Activated T-cell treated with anti-CD3 and anti-CD28 coated beads, Interleukin-2, amount 50 U/mL, for 24 hours (primary cell): ENCODE measurements around the gene SASH1.
"Not testable (repeated sequence)": the region's sequence is repeated elsewhere in the genome, so short reads cannot be mapped to it uniquely, and the experiment has no call there.

Source experiments
- DNase-seq: peaks from one replicate; pipeline ENCODE4 v3.0.0-alpha.2; 2020
- H3K27ac Mint-ChIP-seq: 2 replicates; pipeline ENCODE4 v1.8.0; 2020; ENCODE audit warnings: mild to moderate bottlenecking, mixed read lengths
- H3K27me3 Mint-ChIP-seq: 2 replicates; pipeline ENCODE4 v1.8.0; 2020; ENCODE audit warnings: mixed read lengths
- H3K36me3 Mint-ChIP-seq: 2 replicates; pipeline ENCODE4 v1.8.0; 2020; ENCODE audit warnings: low read depth, mixed read lengths
- H3K4me1 Mint-ChIP-seq: 2 replicates; pipeline ENCODE4 v1.8.0; 2020; ENCODE audit warnings: low read depth, mixed read lengths
- H3K4me3 Mint-ChIP-seq: 2 replicates; pipeline ENCODE4 v1.8.0; 2020; ENCODE audit warnings: mild to moderate bottlenecking, moderate library complexity, mixed read lengths
- H3K9me3 Mint-ChIP-seq: 2 replicates; pipeline ENCODE4 v1.8.0; 2020; ENCODE audit warnings: mixed read lengths

Gene SASH1

DNA sequence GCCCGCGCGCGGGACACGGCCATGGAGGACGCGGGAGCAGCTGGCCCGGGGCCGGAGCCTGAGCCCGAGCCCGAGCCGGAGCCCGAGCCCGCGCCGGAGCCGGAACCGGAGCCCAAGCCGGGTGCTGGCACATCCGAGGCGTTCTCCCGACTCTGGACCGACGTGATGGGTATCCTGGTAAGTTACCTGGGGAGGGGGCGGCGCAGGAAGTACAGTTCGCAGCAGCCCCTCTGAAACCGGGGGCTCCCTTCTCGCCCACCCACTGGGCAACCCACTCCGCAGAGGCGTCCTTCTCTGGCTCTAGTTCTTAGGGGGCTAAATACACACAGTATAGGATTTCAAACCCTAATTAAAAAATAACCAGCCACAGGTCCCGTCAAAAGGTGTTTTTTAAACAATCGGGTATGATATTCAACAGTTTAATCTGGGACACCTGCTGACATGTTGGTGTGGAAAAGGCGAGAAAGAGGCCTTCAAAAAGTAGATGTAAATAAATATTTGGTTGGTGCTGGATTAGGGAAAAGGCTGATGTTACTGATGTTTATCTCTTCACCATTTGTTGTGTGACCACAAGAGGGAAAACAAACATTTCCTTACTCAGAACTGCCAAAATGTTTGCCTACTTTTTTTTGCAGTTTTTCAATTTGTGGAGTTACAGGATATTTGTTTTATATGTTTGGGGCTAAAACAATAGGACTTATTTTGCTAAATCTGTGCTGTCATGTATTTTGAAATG is 577 bp downstream of the SASH1 start:
- no peak overlapping the region for H3K27ac Mint-ChIP-seq
- no peaks in the 10 kb centered on the region for H3K9me3 Mint-ChIP-seq
- no peak for DNase-seq
- H3K4me1 Mint-ChIP-seq, result peaks cover 11% of the 10 kb centered on the region
- peak overlapping the region; percentile 47 for H3K4me3 Mint-ChIP-seq
- H3K27me3 Mint-ChIP-seq, result peaks cover 69% of the 10 kb centered on the region
- H3K36me3 Mint-ChIP-seq, result no peaks in the 10 kb centered on the region

DNA sequence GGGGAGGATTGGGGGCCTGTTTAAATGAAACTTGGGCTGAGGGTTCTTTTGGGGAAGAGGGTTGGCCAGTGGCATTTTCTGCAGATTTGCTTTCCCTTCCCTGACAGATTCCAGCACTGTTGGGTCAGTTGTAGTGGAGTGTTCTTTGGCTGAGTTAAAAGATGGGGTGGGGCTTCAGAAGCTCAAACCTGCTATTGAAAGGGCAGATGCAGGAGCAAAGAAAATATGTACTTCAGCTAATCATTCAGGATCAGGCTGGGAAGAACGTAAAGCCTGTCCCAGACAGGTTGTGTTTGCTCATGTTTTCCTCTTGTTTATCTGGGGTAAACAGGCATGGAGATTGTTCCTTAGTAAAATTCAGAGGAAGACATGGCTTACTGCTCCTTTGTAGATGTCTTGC is 2.5 kb downstream of the SASH1 start:
- H3K9me3 Mint-ChIP-seq, result no peaks in the 10 kb centered on the region
- H3K4me3 Mint-ChIP-seq, result no peak overlapping the region
- peaks cover 68% of the 10 kb centered on the region for H3K27me3 Mint-ChIP-seq
- no peak for DNase-seq
- no peak overlapping the region for H3K27ac Mint-ChIP-seq
- no peaks in the 10 kb centered on the region for H3K36me3 Mint-ChIP-seq
- H3K4me1 Mint-ChIP-seq, result peaks cover 11% of the 10 kb centered on the region

- no peak for DNase-seq
- Mint-ChIP-seq H3K27ac (no peak overlapping the region), H3K36me3 (no peaks in the 10 kb centered on the region), H3K9me3 (no peaks in the 10 kb centered on the region), H3K27me3 (peaks cover 67% of the 10 kb centered on the region), H3K4me3 (no peak overlapping the region), H3K4me1 (peaks cover 11% of the 10 kb centered on the region)
Observed at GRCh38 chr6:148345578-148345977, 2.9 kb downstream of the SASH1 start.

GRCh38 chr6:148346681-148347440 is 4.2 kb downstream of the SASH1 start:
- H3K27ac Mint-ChIP-seq, result no peak overlapping the region
- H3K4me1 Mint-ChIP-seq, result peaks cover 11% of the 10 kb centered on the region
- no peaks in the 10 kb centered on the region for H3K36me3 Mint-ChIP-seq
- H3K27me3 Mint-ChIP-seq, result peaks cover 58% of the 10 kb centered on the region
- no peaks in the 10 kb centered on the region for H3K9me3 Mint-ChIP-seq
- no peak for DNase-seq
- H3K4me3 Mint-ChIP-seq, result no peak overlapping the region

- no peaks in the 10 kb centered on the region for H3K9me3 Mint-ChIP-seq
Observed at GRCh38 chr6:148347441-148348054, 4.9 kb downstream of the SASH1 start.

GRCh38 chr6:148348335-148348734 is 5.7 kb downstream of the SASH1 start:
- Mint-ChIP-seq H3K27me3 (peaks cover 47% of the 10 kb centered on the region), H3K4me3 (no peak overlapping the region), H3K9me3 (no peaks in the 10 kb centered on the region), H3K27ac (no peak overlapping the region), H3K36me3 (no peaks in the 10 kb centered on the region), H3K4me1 (no peaks in the 10 kb centered on the region)
- DNase-seq, result no peak

More at GRCh38 chr6:148347441-148348054, 4.9 kb downstream of the SASH1 start:
- Mint-ChIP-seq H3K27me3 (peaks cover 51% of the 10 kb centered on the region), H3K27ac (no peak overlapping the region), H3K4me3 (no peak overlapping the region), H3K4me1 (peaks cover 4% of the 10 kb centered on the region), H3K36me3 (no peaks in the 10 kb centered on the region)
- no peak for DNase-seq

- Mint-ChIP-seq H3K4me1 (no peaks in the 10 kb centered on the region), H3K27ac (no peak overlapping the region), H3K4me3 (no peak overlapping the region), H3K27me3 (peaks cover 42% of the 10 kb centered on the region), H3K36me3 (no peaks in the 10 kb centered on the region), H3K9me3 (no peaks in the 10 kb centered on the region)
- no peak for DNase-seq
Observed at GRCh38 chr6:148348778-148349177, 6.1 kb downstream of the SASH1 start.

DNA sequence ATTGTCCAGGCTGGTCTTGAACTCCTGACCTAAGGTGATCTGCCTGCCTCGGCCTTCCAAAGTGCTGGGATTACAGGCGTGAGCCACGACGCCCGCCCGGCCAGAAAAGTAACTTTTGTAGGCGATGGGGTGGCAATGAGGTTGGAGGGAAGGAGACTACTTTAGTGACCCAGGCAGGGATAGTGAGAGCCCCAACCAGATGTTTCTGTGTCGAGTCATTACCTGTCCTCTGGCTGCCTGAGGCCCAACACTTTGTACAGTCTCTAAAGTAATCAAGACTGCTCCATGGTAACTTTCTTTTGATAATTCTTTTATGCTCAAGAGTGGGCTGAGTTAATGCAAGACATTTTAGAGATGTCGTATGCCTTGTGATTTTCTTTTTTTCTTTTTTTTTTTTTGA is 6.8 kb downstream of the SASH1 start:
- H3K9me3 Mint-ChIP-seq, result no peaks in the 10 kb centered on the region
- H3K4me1 Mint-ChIP-seq, result no peaks in the 10 kb centered on the region
- H3K4me3 Mint-ChIP-seq, result no peak overlapping the region
- DNase-seq, result no peak
- H3K36me3 Mint-ChIP-seq, result no peaks in the 10 kb centered on the region
- peaks cover 37% of the 10 kb centered on the region for H3K27me3 Mint-ChIP-seq
- H3K27ac Mint-ChIP-seq, result no peak overlapping the region

DNA sequence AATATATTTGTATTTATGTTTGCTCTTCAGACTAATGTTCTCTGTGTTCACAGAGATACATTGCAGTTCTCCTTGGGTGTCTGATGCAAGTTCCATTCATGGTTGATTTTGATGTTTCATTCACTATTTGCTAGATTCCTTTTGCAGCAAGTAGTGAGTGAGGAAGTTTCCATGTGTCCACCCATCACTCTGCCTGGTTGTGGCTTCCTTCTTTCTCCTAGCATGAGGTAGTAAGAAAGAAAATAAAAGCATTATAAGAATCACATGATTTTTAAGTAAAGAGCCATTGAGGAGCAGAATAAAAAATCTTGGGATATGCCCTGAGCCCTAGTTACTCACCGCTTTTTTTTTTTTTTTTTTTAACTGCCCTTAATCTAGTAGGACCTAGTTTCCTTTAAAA is 8.7 kb downstream of the SASH1 start:
- no peaks in the 10 kb centered on the region for H3K36me3 Mint-ChIP-seq
- no peak overlapping the region for H3K27ac Mint-ChIP-seq
- H3K27me3 Mint-ChIP-seq, result peaks cover 22% of the 10 kb centered on the region
- no peaks in the 10 kb centered on the region for H3K4me1 Mint-ChIP-seq
- DNase-seq, result no peak
- no peak overlapping the region for H3K4me3 Mint-ChIP-seq
- H3K9me3 Mint-ChIP-seq, result no peaks in the 10 kb centered on the region

DNA sequence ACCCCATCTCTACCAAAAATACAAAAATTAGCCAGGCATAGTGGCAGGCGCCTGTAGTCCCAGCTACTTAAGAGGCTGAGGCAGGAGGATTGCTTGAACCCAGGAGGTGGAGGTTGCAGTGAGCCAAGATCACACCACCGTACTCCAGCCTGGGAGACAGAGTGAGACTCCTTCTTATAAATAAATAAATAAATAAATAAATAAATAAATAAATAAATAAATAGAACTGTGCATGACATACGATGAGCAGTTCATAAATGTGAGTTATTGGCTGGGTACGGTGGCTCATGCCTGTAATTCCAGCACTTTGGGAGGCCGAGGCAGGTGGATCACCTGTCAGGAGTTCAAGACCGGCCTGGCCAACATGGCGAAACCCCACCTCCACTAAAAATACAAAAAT is 9.8 kb downstream of the SASH1 start:
- not testable (repeated sequence) for H3K27ac Mint-ChIP-seq, H3K36me3 Mint-ChIP-seq, DNase-seq, H3K4me3 Mint-ChIP-seq, H3K4me1 Mint-ChIP-seq, H3K9me3 Mint-ChIP-seq
- H3K27me3 Mint-ChIP-seq, result peaks cover 17% of the 10 kb centered on the region

- Mint-ChIP-seq H3K36me3 (no peaks in the 10 kb centered on the region), H3K27ac (no peak overlapping the region), H3K4me1 (no peaks in the 10 kb centered on the region), H3K27me3 (peaks cover 23% of the 10 kb centered on the region), H3K9me3 (no peaks in the 10 kb centered on the region), H3K4me3 (no peak overlapping the region)
- no peak for DNase-seq
Observed at GRCh38 chr6:148358196-148358785, 15.7 kb downstream of the SASH1 start.

- no peak for DNase-seq
Observed at GRCh38 chr6:148359228-148359627, 16.6 kb downstream of the SASH1 start.

DNA sequence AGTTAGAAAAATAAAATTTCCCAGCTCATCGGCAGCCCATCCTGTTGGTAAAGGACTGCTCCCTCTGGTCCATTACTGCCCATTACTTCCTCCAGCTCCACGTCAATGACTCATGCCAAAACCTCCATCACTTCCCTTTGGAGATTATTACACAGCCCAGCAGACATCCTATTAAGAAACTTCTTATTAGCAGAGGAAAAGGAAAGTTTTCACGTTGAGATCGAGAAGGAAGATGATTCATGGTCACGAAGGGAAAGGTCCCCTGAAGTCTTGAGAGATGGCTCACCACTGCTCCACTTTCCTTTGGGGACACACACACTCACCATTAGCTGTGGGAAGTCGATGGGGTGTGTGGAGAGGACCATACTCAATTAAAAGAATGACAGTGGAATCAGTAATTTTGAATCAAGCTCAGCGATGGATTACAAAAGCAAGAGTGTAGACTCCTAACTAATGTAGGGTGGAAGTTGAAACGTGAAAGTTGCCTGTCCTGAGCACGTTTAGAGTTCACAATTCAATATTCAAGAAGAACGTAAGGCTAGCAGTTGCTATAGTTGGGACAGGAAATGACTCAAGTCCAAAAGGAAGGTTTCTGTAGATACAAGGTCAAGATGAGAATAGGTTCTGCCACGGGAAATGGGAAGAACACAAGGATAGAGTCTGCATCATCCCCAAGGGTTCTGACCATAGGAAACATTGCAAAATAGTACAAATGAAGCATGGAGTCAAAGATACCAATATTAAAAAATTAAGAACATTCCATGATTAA is 21.6 kb downstream of the SASH1 start:
- DNase-seq, result no peak
- Mint-ChIP-seq H3K36me3 (no peaks in the 10 kb centered on the region), H3K27me3 (peaks cover 42% of the 10 kb centered on the region), H3K27ac (no peak overlapping the region), H3K4me1 (peaks cover 6% of the 10 kb centered on the region), H3K4me3 (no peak overlapping the region), H3K9me3 (no peaks in the 10 kb centered on the region)

More at GRCh38 chr6:148359228-148359627, 16.6 kb downstream of the SASH1 start:
- Mint-ChIP-seq H3K36me3 (no peaks in the 10 kb centered on the region), H3K27ac (no peak overlapping the region), H3K4me1 (peaks cover 2% of the 10 kb centered on the region), H3K9me3 (no peaks in the 10 kb centered on the region), H3K4me3 (no peak overlapping the region), H3K27me3 (peaks cover 29% of the 10 kb centered on the region)

DNA sequence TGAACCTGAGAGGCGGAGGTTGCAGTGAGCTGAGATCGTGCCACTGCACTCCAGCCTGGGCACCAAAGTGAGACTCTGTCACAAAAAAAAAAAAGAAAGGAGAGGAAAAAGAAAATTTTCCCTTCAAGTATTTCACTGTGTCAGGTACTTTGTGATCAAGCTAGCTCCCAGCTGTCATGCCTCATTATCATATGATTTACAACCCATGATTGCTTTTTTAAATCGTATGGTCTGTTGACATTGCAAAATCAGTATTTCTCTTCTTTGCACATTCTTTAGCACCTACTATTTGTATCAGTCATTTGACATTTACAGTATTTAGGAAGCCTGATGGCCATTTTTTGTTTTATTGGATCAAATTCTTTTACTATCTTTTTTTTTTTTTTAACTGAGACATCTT is 22.4 kb downstream of the SASH1 start:
- Mint-ChIP-seq H3K4me3 (no peak overlapping the region), H3K27me3 (peaks cover 45% of the 10 kb centered on the region), H3K27ac (no peak overlapping the region), H3K36me3 (no peaks in the 10 kb centered on the region), H3K9me3 (no peaks in the 10 kb centered on the region), H3K4me1 (peaks cover 6% of the 10 kb centered on the region)
- no peak for DNase-seq
